IMR-90 (cell line): Measurements from ENCODE around the gene TES. TPM values are rescaled to one million over a fixed set of nuclear protein-coding genes. Genes with fewer than 3 reads are reported as not detected.

Experiments used
- ATAC-seq: fragments of 200-7000 bp; cut with Tn5 transposase; 2 replicates; pipeline ENCODE4 v1.9.1; 2020; ENCODE audit warnings: low read depth, mild to moderate bottlenecking, moderate library complexity
- BruUV-seq: library from RNA; stranded (reverse); fragments of 400-500 nt; replicated peaks from 2 replicates; lab custom pipeline; 2021; lab: Mats Ljungman, UMichigan
- CTCF ChIA-PET: fragments of 300-600 bp; formaldehyde crosslinking; extraction: SDS; loops from one replicate; lab custom pipeline; 2021; ENCODE audit warnings: antibody characterized with exemption; lab: Yijun Ruan, JAX
- POLR2A ChIA-PET: fragments of 300-600 bp; sonication (Branson Sonifier 250); formaldehyde crosslinking; loops from one replicate; lab custom pipeline; 2022; ENCODE audit warnings: antibody characterized with exemption; ENCODE audit not compliant: unreplicated experiment; lab: Charles Lee
- DNase-seq: peaks from one replicate; pipeline ENCODE4 v3.0.0; 2013
- H2AFZ ChIP-seq: replicated peaks from 2 replicates; pipeline ENCODE3; 2013; ENCODE audit warnings: low read length, mild to moderate bottlenecking; ENCODE audit not compliant: poor library complexity
- H2AK5ac ChIP-seq: 2 replicates; pipeline ENCODE4 v1.6.1; 2013; ENCODE audit warnings: low read depth, low read length, inconsistent platforms
- H2AK9ac ChIP-seq: replicated peaks from 2 replicates; pipeline ENCODE3; 2013; ENCODE audit warnings: mild to moderate bottlenecking, low read depth, low read length, moderate library complexity; ENCODE audit not compliant: poor library complexity
- H2BK120ac ChIP-seq: 2 replicates; pipeline ENCODE4 v1.6.1; 2013; ENCODE audit warnings: low read depth, low read length, inconsistent platforms
- H2BK15ac ChIP-seq: 3 replicates; pipeline ENCODE4 v1.6.1; 2013; ENCODE audit warnings: low read depth, low read length, inconsistent platforms
- H2BK20ac ChIP-seq: 2 replicates; pipeline ENCODE4 v1.6.1; 2013; ENCODE audit warnings: low read depth, mild to moderate bottlenecking, inconsistent platforms, low read length, moderate library complexity
- H2BK5ac ChIP-seq: 2 replicates; pipeline ENCODE4 v1.6.1; 2013; ENCODE audit warnings: mild to moderate bottlenecking, low read depth, low read length, inconsistent platforms; ENCODE audit not compliant: poor library complexity, severe bottlenecking
- H3K14ac ChIP-seq: replicated peaks from 2 replicates; pipeline ENCODE4 v1.6.1; 2013; ENCODE audit warnings: low read depth, low read length, inconsistent platforms
- H3K18ac ChIP-seq: 2 replicates; pipeline ENCODE4 v1.6.1; 2013; ENCODE audit warnings: low read depth, low read length, control low read depth
- H3K23ac ChIP-seq: 2 replicates; pipeline ENCODE4 v1.6.1; 2013; ENCODE audit warnings: low read depth, low read length, inconsistent platforms
- H3K27ac ChIP-seq: 2 replicates; pipeline ENCODE4 v1.5.1; 2013; ENCODE audit warnings: mild to moderate bottlenecking, control low read depth, low read length; ENCODE audit not compliant: insufficient read depth
- H3K27me3 ChIP-seq: 2 replicates; pipeline ENCODE4 v1.6.1; 2013; ENCODE audit warnings: low read length; ENCODE audit not compliant: control insufficient read depth, insufficient read depth
- H3K36me3 ChIP-seq: 2 replicates; pipeline ENCODE4 v1.6.1; 2013; ENCODE audit warnings: low read length, mixed read lengths; ENCODE audit not compliant: control insufficient read depth, insufficient read depth
- H3K4ac ChIP-seq: 2 replicates; pipeline ENCODE4 v1.6.1; 2013; ENCODE audit warnings: low read depth, low read length, inconsistent platforms
- H3K4me1 ChIP-seq: 2 replicates; pipeline ENCODE4 v1.6.1; 2013; ENCODE audit warnings: low read length, mixed read lengths; ENCODE audit not compliant: control insufficient read depth, insufficient read depth
- H3K4me2 ChIP-seq: 2 replicates; pipeline ENCODE4 v1.6.1; 2013; ENCODE audit warnings: low read depth, mild to moderate bottlenecking, control low read depth, low read length, moderate library complexity
- H3K4me3 ChIP-seq: 2 replicates; pipeline ENCODE4 v1.5.1; 2013; ENCODE audit warnings: low read depth, mild to moderate bottlenecking, control low read depth, low read length, moderate library complexity; ENCODE audit not compliant: insufficient read depth
- H3K56ac ChIP-seq: 2 replicates; pipeline ENCODE4 v1.6.1; 2013; ENCODE audit warnings: low read length, inconsistent platforms; ENCODE audit not compliant: insufficient read depth; ENCODE audit errors: extremely low read depth
- H3K79me1 ChIP-seq, 2 experiments: 2 replicates each; pipeline ENCODE4 v1.6.1; 2013; ENCODE audit warnings: low read length in 2 of 2, inconsistent platforms in 1 of 2, low read depth in 1 of 2
- H3K9ac ChIP-seq: 2 replicates; pipeline ENCODE4 v1.6.1; 2013; ENCODE audit warnings: low read depth, low read length, control low read depth
- H3K9me1 ChIP-seq: 2 replicates; pipeline ENCODE4 v1.6.1; 2013; ENCODE audit warnings: low read length, inconsistent platforms; ENCODE audit not compliant: insufficient read depth
- H3K9me3 ChIP-seq: 2 replicates; pipeline ENCODE4 v1.6.1; 2013; ENCODE audit warnings: low read length; ENCODE audit not compliant: control insufficient read depth, insufficient read depth
- H4K20me1 ChIP-seq: 2 replicates; pipeline ENCODE4 v1.6.1; 2013; ENCODE audit warnings: low read length, inconsistent platforms; ENCODE audit not compliant: insufficient read depth
- H4K5ac ChIP-seq: 2 replicates; pipeline ENCODE4 v1.6.1; 2013; ENCODE audit warnings: mild to moderate bottlenecking, low read depth, low read length, control low read depth
- H4K8ac ChIP-seq, 2 experiments: 2 replicates each; pipeline ENCODE4 v1.6.1; 2013; ENCODE audit warnings: low read depth in 2 of 2, low read length in 2 of 2, control low read depth in 1 of 2, inconsistent platforms in 1 of 2
- H4K91ac ChIP-seq: 2 replicates; pipeline ENCODE4 v1.6.1; 2013; ENCODE audit warnings: low read depth, low read length, inconsistent platforms; ENCODE audit not compliant: insufficient read depth
- WGBS, 2 experiments: methylation state at CpG; one replicate each; pipeline versions ENCODE4 v1.1.5 to v1.1.7; 2013; ENCODE audit warnings: missing lambda C conversion rate in 2 of 2; ENCODE audit not compliant: insufficient read length in 1 of 2; ENCODE audit errors: extremely low coverage in 2 of 2; 5-methylcytosine and 5-hydroxymethylcytosine counted together
- dilution Hi-C: fragments of 300-500 bp; cut with HindIII; formaldehyde crosslinking; loops from one replicate; pipeline ENCODE4 v1.14.3; 2018; ENCODE audit warnings: low sequenced_read_pairs; ENCODE audit not compliant: unreplicated experiment
- in situ Hi-C: fragments of 300-500 bp; cut with MboI; formaldehyde crosslinking; loops from 3 replicates; pipeline ENCODE4 v1.14.3; 2019; ENCODE audit warnings: low sequenced_read_pairs, inconsistent platforms, mixed read lengths
- intact Hi-C: fragments of 100-400 bp; cut with micrococcal nuclease; formaldehyde crosslinking; loops from 2 replicates; pipeline ENCODE4 v1.10.0; 2022
- polyA plus RNA-seq, 3 experiments: library from polyadenylated mRNA; depleted of rRNA; stranded (reverse); fragments of >200 nt; gene quantifications; 2 replicates each; pipeline ENCODE4 v1.2.3, GENCODE V29; 2012; ENCODE audit warnings: low replicate concordance in 1 of 3
- total RNA-seq: library from RNA; depleted of rRNA; stranded (reverse); fragments of >200 nt; gene quantifications from 2 replicates; pipeline ENCODE4 v1.2.3, GENCODE V29; 2012
- TF ChIP-seq, protein P1 (sequence below): conservative IDR thresholded peaks from 2 replicates; pipeline ENCODE4 v1.5.1; 2012; ENCODE audit warnings: mild to moderate bottlenecking, low read depth, low read length, improper control_type of control experiment

TES gene
- total and polyA plus RNA-seq, 2 of the 4 experiments (the other 2 are of a cell fraction): 54.0 to 83.3 TPM

DNA sequence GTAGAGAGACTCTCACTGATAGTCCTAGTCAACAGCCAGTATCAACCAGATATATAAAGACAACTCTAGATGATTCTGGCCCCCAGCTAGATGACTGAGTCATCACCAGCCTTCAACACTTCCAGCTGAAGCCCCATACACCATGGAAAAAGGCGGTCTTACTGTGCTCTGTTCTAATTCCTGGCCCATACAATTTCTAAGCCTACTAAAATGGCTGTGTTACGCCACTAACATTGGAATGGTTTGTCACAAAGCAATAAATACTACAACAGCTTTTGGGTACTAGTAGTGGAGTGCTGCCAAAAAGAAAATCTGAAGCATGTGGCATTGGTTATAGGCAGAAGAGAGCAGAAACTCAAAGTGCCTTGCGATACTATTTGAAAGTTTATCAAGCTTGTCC lies 13.0 kb upstream of the TES start:
- ChIA-PET POLR2A (no interaction called here), CTCF (interaction anchor here (0.6 kb wide), 1 partner anchor 644 kb away, joined by 3 read pairs; no protein-coding TSS in a partner anchor)
- no TSS peak for BruUV-seq
- Histone ChIP-seq H3K27me3 (no peaks in the 10 kb centered on the region), H3K4me3 (no peak overlapping the region), H3K9me3 (no peaks in the 10 kb centered on the region), H3K36me3 (no peaks in the 10 kb centered on the region), H2BK20ac (no peak overlapping the region), H3K23ac (no peak overlapping the region), H3K4me1 (peaks cover 7% of the 10 kb centered on the region), H2BK120ac (no peak overlapping the region), H3K4ac (no peak overlapping the region), H3K18ac (no peak overlapping the region), H3K79me1 (no peaks in the 10 kb centered on the region), H3K9ac (no peak overlapping the region), H2AK9ac (no peak overlapping the region), H3K4me2 (no peak overlapping the region), H4K8ac (no peak overlapping the region), H2AFZ (no peak overlapping the region), H3K56ac (no peak overlapping the region), H4K5ac (no peak overlapping the region), H2AK5ac (no peak overlapping the region), H4K20me1 (no peaks in the 10 kb centered on the region), H2BK5ac (no peak overlapping the region), H4K91ac (no peak overlapping the region), H2BK15ac (0 out of 3 replicates have a peak overlapping the region, but pooled peaks have one; percentile 52), H3K27ac (no peak overlapping the region), H3K14ac (no peak overlapping the region), H3K9me1 (no peaks in the 10 kb centered on the region)
- dilution Hi-C loops (no loop called here), in situ Hi-C loops (no loop called here), intact Hi-C loops (no loop called here)
- DNase-seq (no peak), ATAC-seq (no peak)
- TF ChIP-seq, protein P1, sequence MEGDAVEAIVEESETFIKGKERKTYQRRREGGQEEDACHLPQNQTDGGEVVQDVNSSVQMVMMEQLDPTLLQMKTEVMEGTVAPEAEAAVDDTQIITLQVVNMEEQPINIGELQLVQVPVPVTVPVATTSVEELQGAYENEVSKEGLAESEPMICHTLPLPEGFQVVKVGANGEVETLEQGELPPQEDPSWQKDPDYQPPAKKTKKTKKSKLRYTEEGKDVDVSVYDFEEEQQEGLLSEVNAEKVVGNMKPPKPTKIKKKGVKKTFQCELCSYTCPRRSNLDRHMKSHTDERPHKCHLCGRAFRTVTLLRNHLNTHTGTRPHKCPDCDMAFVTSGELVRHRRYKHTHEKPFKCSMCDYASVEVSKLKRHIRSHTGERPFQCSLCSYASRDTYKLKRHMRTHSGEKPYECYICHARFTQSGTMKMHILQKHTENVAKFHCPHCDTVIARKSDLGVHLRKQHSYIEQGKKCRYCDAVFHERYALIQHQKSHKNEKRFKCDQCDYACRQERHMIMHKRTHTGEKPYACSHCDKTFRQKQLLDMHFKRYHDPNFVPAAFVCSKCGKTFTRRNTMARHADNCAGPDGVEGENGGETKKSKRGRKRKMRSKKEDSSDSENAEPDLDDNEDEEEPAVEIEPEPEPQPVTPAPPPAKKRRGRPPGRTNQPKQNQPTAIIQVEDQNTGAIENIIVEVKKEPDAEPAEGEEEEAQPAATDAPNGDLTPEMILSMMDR: no peak
- WGBS, 2 experiments: no CpG with 5 or more reads among the region's 3 CpGs
